Muscle of leg (tissue), 11 donors: ENCODE results near the gene CDH18. TPM values are rescaled to one million over a fixed set of nuclear protein-coding genes. Genes with fewer than 3 reads are reported as not detected.
A peak's percentile ranks its signal among the peaks of the same experiment; 100 is the strongest.

ENCODE experiments used
- DNase-seq: peaks from one replicate; pipeline ENCODE4 v3.0.0; 2013
- H3K27ac ChIP-seq: one replicate; pipeline ENCODE4 v1.5.1; 2013; ENCODE audit warnings: mild to moderate bottlenecking, low read length, control low read depth
- H3K27me3 ChIP-seq: one replicate; pipeline ENCODE4 v1.6.1; 2013; ENCODE audit warnings: low read length; ENCODE audit not compliant: control insufficient read depth, insufficient read depth
- H3K36me3 ChIP-seq: one replicate; pipeline ENCODE4 v1.6.1; 2013; ENCODE audit warnings: low read length; ENCODE audit not compliant: control insufficient read depth, insufficient read depth
- H3K4me1 ChIP-seq: one replicate; pipeline ENCODE4 v1.6.1; 2013; ENCODE audit warnings: low read length; ENCODE audit not compliant: control insufficient read depth, insufficient read depth
- H3K4me3 ChIP-seq: one replicate; pipeline ENCODE4 v1.5.1; 2013; ENCODE audit warnings: low read length, control low read depth
- H3K9me3 ChIP-seq: replicated peaks from 2 replicates; pipeline ENCODE4 v1.6.1; 2013; ENCODE audit warnings: low read depth, low read length; ENCODE audit not compliant: control insufficient read depth
- WGBS: methylation state at CpG from one replicate; pipeline ENCODE4 v1.1.5; 2013; ENCODE audit warnings: missing lambda C conversion rate; ENCODE audit not compliant: insufficient coverage; 5-methylcytosine and 5-hydroxymethylcytosine counted together
- polyA plus RNA-seq, 8 donors: library from polyadenylated mRNA; unstranded; fragments of 120-200 nt; gene quantifications; one replicate each; pipeline versions ENCODE4 v1.2.1 to v1.2.3, GENCODE V29; 2013; ENCODE audit warnings: inconsistent platforms in 1 of 8, low replicate concordance in 1 of 8; ENCODE audit not compliant: insufficient read length in 8 of 8, insufficient read depth in 1 of 8
- total RNA-seq: library from RNA; stranded (reverse); fragments of 120-200 nt; gene quantifications from one replicate; pipeline ENCODE4 v1.2.4, GENCODE V29; 2013

Gene CDH18
- total and polyA plus RNA-seq, 9 donors = 7.6 to 20.2 (median 10.5) TPM

GRCh38 chr5:19626211-19626610 is 361.8 kb downstream of the CDH18 start:
- Histone ChIP-seq H3K27ac (no peak overlapping the region), H3K9me3 (no peaks in the 10 kb centered on the region), H3K4me1 (no peaks in the 10 kb centered on the region), H3K36me3 (no peaks in the 10 kb centered on the region), H3K27me3 (no peaks in the 10 kb centered on the region), H3K4me3 (no peak overlapping the region)
- WGBS = 65% methylated on average over 2 of the region's 2 CpGs
- DNase-seq = peak; percentile 81

DNA sequence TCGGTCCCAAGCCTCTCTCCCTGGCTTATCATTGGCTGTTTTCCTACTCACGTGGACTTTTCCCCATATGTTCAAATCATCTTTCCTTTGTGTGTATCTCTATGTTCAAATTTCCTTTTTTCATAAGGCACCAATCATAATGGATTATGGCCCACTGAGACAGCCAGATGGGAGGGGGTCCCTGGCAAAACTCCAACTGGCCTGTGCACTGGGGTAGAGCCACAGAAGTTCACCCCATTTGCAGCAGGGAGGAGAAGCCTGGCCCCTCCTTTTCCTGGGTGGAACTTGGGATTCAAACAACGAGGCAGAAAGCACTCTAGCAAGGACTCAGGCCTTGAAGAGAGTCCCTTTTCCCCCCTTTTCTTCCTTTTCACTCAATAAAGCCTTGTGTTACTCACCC is 362.4 kb downstream of the CDH18 start:
- DNase-seq = no peak
- Histone ChIP-seq H3K36me3 (no peaks in the 10 kb centered on the region), H3K4me1 (no peaks in the 10 kb centered on the region), H3K9me3 (no peaks in the 10 kb centered on the region), H3K27ac (no peak overlapping the region), H3K4me3 (no peak overlapping the region), H3K27me3 (no peaks in the 10 kb centered on the region)
- WGBS = 40% methylated on average over 1 of the region's 3 CpGs

DNA sequence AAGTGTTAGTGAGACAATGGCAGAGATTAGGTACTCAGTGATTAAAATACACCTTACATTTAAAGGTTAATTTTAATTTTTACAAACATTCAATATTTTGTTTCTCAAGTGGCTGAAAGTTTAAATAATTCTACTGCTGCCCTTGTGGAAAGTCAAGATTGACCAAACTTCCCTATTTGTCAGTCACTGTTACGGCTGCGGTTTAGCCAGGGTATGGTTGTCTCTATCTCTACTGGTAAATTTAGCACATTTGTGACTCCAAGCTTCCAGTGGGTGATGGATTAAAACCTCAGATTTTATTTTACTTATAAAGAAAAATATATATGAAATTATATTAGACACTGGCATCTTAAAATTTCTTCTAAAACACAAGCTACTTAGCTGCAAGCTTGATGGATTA is 368.4 kb downstream of the CDH18 start:
- Histone ChIP-seq H3K9me3 (no peaks in the 10 kb centered on the region), H3K27ac (no peak overlapping the region), H3K4me1 (no peaks in the 10 kb centered on the region), H3K36me3 (no peaks in the 10 kb centered on the region), H3K27me3 (no peaks in the 10 kb centered on the region), H3K4me3 (no peak overlapping the region)
- no peak for DNase-seq
- WGBS = no CpG with 5 or more reads among the region's 2 CpGs

- WGBS = no CpG with 5 or more reads among the region's 4 CpGs
- H3K9me3 ChIP-seq = no peaks in the 10 kb centered on the region
- no peaks in the 10 kb centered on the region for H3K36me3 ChIP-seq
- no peak overlapping the region for H3K4me3 ChIP-seq
- H3K27ac ChIP-seq = no peak overlapping the region
- no peaks in the 10 kb centered on the region for H3K4me1 ChIP-seq
- DNase-seq = no peak
- no peaks in the 10 kb centered on the region for H3K27me3 ChIP-seq
Observed at GRCh38 chr5:19616701-19617215, 371.2 kb downstream of the CDH18 start.

- Histone ChIP-seq H3K4me1 (no peaks in the 10 kb centered on the region), H3K9me3 (no peaks in the 10 kb centered on the region), H3K36me3 (no peaks in the 10 kb centered on the region), H3K27ac (no peak overlapping the region), H3K27me3 (no peaks in the 10 kb centered on the region), H3K4me3 (no peak overlapping the region)
- no peak for DNase-seq
- WGBS = no CpG with 5 or more reads among the region's 1 CpG
Observed at GRCh38 chr5:19615661-19616060, 372.3 kb downstream of the CDH18 start.

DNA sequence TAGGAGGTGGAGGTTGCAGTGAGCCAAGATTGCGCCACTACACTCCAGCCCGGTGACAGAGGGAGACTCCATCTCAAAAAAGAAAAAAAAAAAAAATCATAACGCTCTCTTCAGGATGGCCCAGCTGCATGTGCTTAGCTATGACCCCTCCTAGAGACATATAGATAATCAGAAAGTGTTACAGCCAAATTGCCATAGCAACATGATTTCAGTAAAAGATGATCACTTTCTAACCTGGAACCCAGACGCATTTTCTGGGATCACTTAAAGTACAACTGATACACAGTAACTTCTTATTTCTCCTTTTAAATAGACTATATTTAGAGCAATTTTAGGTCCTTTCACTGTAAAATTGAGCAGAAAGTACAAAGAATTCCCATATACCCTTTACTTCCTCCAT is 372.9 kb downstream of the CDH18 start:
- Histone ChIP-seq H3K27ac (no peak overlapping the region), H3K4me3 (no peak overlapping the region), H3K36me3 (no peaks in the 10 kb centered on the region), H3K27me3 (no peaks in the 10 kb centered on the region), H3K9me3 (no peaks in the 10 kb centered on the region), H3K4me1 (no peaks in the 10 kb centered on the region)
- WGBS = no CpG with 5 or more reads among the region's 4 CpGs
- DNase-seq = peak; percentile 82

DNA sequence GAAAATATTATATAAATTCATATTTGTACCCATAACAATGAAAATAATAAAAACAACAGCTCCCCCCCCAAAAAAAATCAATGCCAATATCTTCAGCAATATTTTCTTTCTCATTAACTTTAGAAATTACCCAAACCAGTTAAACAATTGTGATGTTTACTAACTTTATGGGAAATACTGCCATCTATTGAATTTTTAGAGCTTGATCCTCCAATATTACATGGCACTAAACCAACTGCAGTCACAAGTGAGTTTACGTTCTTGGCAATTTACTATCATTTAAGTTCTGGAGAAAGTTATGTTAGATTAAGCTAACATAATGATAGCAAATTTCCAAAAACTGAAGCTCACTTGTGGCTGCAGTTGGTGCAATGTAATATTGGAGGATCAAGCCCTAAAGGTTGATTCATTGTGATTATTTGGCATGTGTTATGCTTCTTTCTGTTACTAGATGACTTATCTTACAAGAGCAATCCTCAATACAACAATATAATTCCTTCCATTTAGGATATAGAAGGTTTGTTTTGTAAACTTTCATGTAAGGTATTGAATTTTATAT is 379.5 kb downstream of the CDH18 start:
- no peak overlapping the region for H3K4me3 ChIP-seq
- H3K27me3 ChIP-seq = no peaks in the 10 kb centered on the region
- peak; percentile 65 for DNase-seq
- H3K36me3 ChIP-seq = no peaks in the 10 kb centered on the region
- H3K9me3 ChIP-seq = no peaks in the 10 kb centered on the region
- H3K4me1 ChIP-seq = no peaks in the 10 kb centered on the region
- no peak overlapping the region for H3K27ac ChIP-seq
- no CpG with 5 or more reads among the region's 1 CpG for WGBS

DNA sequence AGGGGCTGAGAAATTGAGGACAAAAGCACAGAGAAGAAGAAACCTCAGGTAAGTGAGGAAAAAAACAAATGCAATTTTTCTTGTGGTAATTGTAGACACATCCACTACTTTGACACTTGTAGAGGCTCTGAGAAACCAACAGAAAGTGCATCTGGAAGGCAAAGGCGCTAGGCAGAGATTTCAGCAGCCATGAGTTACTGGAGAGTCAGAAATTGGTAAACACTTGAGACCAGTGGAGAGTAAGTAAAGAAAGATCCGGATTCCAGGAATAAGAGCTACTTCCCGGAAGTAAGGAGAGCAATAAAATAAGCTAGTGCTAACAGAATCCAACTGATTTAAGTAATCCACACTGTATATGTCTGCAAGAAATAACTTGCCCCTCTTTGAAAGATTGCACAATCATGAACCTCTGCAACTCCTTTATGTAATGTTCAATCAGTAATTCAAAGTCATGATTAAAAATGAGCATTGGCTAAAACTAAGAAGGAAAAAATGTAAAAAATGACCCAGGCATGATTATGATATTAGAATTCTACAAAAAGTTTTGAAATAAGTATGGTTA is 382.1 kb downstream of the CDH18 start:
- H3K36me3 ChIP-seq = no peaks in the 10 kb centered on the region
- H3K27me3 ChIP-seq = no peaks in the 10 kb centered on the region
- 70% methylated on average over 1 of the region's 3 CpGs for WGBS
- no peaks in the 10 kb centered on the region for H3K4me1 ChIP-seq
- DNase-seq = no peak
- H3K9me3 ChIP-seq = no peaks in the 10 kb centered on the region
- H3K27ac ChIP-seq = no peak overlapping the region
- H3K4me3 ChIP-seq = no peak overlapping the region

DNA sequence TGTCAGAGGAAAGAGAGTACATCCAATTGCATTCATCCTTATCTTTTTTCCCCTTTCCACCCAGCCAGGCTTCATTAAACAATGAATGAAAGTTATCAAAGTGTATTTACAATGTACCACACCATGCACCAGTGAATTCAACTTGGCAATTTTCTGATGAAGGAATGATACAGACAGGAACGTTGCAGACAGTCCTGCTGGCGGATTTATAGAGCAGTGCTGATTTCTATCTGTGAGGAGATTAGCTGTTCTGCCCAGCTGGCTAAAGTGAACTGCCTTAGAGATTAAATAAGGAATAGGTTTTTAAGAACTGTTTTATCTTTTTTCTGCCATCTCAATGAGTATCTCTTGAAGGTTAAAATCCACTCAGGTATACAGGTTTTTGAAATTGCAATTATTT is 403.9 kb downstream of the CDH18 start:
- Histone ChIP-seq H3K27ac (no peak overlapping the region), H3K36me3 (no peaks in the 10 kb centered on the region), H3K4me3 (no peak overlapping the region), H3K4me1 (no peaks in the 10 kb centered on the region), H3K9me3 (no peaks in the 10 kb centered on the region), H3K27me3 (no peaks in the 10 kb centered on the region)
- no peak for DNase-seq
- no CpG with 5 or more reads among the region's 2 CpGs for WGBS

DNA sequence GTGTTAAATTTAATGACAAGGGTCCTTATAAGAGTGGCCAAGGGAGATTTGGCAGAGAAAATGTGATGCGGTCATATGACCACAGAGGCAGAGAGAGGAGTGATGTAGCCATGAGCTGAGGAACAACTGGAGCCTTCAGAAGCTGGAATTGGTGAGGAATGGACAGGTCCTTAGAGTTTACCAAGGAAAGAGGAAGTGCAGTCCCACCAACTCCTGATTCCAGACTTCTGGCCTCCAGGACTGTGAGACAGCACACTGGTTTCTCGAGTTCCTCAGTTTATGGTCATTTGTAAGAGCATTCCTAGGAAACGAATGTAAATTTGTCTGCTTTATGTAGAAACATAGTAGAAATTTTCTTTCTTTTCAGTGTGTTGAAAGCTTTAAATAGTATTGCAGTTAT is 410.1 kb downstream of the CDH18 start:
- Histone ChIP-seq H3K36me3 (no peaks in the 10 kb centered on the region), H3K27ac (no peak overlapping the region), H3K4me3 (no peak overlapping the region), H3K9me3 (no peaks in the 10 kb centered on the region), H3K27me3 (no peaks in the 10 kb centered on the region), H3K4me1 (no peaks in the 10 kb centered on the region)
- WGBS = 100% methylated on average over 1 of the region's 3 CpGs
- no peak for DNase-seq

DNA sequence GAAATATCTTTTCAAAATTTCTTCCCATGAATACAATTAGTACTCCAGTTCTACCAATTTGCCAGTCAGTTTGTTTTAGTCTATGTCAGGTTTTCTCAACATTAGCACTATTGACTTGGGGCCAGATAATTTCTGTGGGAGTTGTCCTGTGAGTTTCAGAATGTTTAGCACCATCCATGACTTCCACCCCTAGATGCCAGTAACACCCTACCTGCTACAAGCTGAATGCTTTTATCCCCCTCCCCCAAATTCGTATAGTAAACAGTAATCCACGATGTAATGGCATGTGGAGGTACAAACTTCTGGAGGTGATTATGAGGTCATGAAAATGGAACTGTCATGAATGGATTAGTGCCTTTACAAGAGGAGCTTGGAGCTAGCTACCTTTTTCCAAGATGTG is 420.0 kb downstream of the CDH18 start:
- DNase-seq = no peak
- Histone ChIP-seq H3K27ac (no peak overlapping the region), H3K4me3 (no peak overlapping the region), H3K27me3 (no peaks in the 10 kb centered on the region), H3K4me1 (no peaks in the 10 kb centered on the region), H3K9me3 (no peaks in the 10 kb centered on the region), H3K36me3 (no peaks in the 10 kb centered on the region)
- WGBS = no CpG with 5 or more reads among the region's 2 CpGs
